ENCODE data around the gene FER. TPM values are rescaled to one million over a fixed set of nuclear protein-coding genes. Genes with fewer than 3 reads are reported as not detected.

The FER gene
- total and polyA plus RNA-seq, 2 of the 13 experiments (the other 11 are each of a cell fraction or from before 2014, with no cell fraction given), result 7.9 to 29.0 TPM

DNA sequence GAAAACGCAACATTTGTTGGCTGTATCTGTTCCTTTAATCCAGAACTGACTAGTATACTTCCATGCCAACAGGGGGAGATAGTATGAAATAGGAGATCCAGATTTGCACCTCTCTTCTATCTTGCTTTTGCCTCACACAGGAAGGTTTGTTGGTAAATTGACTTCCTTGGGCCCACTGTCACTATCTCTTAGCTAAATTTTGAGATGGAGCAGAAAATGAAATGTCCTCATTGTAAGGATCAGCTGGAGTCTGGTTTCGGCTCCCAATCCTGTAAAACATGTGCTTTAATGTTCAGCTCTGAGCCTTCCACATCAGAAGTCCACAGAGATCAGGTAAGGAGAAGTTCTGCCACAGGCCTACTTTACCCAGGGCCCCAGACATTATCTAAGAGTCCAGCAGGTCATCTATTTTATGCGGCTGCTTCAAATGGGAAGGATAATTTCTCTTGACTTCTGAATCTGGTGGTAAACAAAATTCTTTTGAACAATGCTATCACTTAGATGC, 176.8 kb downstream of the FER start (continued):
- TF ChIP-seq, protein P1, sequence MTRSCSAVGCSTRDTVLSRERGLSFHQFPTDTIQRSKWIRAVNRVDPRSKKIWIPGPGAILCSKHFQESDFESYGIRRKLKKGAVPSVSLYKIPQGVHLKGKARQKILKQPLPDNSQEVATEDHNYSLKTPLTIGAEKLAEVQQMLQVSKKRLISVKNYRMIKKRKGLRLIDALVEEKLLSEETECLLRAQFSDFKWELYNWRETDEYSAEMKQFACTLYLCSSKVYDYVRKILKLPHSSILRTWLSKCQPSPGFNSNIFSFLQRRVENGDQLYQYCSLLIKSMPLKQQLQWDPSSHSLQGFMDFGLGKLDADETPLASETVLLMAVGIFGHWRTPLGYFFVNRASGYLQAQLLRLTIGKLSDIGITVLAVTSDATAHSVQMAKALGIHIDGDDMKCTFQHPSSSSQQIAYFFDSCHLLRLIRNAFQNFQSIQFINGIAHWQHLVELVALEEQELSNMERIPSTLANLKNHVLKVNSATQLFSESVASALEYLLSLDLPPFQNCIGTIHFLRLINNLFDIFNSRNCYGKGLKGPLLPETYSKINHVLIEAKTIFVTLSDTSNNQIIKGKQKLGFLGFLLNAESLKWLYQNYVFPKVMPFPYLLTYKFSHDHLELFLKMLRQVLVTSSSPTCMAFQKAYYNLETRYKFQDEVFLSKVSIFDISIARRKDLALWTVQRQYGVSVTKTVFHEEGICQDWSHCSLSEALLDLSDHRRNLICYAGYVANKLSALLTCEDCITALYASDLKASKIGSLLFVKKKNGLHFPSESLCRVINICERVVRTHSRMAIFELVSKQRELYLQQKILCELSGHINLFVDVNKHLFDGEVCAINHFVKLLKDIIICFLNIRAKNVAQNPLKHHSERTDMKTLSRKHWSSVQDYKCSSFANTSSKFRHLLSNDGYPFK (CRISPR knock-in tag; IDR thresholded peaks at IDR 0.05; ENCODE audit: borderline replicate concordance), result no peak
- TF ChIP-seq, protein P2, sequence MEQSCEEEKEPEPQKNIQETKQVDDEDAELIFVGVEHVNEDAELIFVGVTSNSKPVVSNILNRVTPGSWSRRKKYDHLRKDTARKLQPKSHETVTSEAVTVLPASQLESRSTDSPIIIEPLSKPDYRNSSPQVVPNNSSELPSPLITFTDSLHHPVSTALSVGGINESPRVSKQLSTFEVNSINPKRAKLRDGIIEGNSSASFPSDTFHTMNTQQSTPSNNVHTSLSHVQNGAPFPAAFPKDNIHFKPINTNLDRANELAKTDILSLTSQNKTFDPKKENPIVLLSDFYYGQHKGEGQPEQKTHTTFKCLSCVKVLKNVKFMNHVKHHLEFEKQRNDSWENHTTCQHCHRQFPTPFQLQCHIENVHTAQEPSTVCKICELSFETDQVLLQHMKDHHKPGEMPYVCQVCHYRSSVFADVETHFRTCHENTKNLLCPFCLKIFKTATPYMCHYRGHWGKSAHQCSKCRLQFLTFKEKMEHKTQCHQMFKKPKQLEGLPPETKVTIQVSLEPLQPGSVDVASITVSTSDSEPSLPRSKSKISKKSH (CRISPR knock-in tag; IDR thresholded peaks at IDR 0.05; ENCODE audit: borderline replicate concordance), result no peak
- TF ChIP-seq POLR2AphosphoS5 (IDR thresholded peaks at IDR 0.05; ENCODE audit: low read depth, low read length), result peak; percentile 69
- TF ChIP-seq ZNF329 (CRISPR knock-in tag; IDR thresholded peaks at IDR 0.05; ENCODE audit: low read depth), result no peak
- TF ChIP-seq ZNF615 (CRISPR knock-in tag; IDR thresholded peaks at IDR 0.05; ENCODE audit: borderline replicate concordance), result no peak
- no peak for TF ChIP-seq KLF13 (CRISPR knock-in tag; IDR thresholded peaks at IDR 0.05)
- no peak for TF ChIP-seq FOSL1 (CRISPR knock-in tag; IDR thresholded peaks at IDR 0.05; ENCODE audit: borderline replicate concordance)
- TF ChIP-seq NFE2L2 (IDR thresholded peaks at IDR 0.05; ENCODE audit: low read length), result no peak
- TF ChIP-seq CBX1 (IDR thresholded peaks at IDR 0.05; ENCODE audit: low read depth), result no peak
- no peak for TF ChIP-seq ZNF234 (CRISPR knock-in tag; conservative IDR thresholded peaks at IDR 0.05)
- TF ChIP-seq U2AF2 (IDR thresholded peaks at IDR 0.05; ENCODE audit: low read depth, low read length), result no peak
- peak; percentile 44; the same call in 1 of the 2 replicates for TF ChIP-seq ZSCAN9 (CRISPR knock-in tag; IDR thresholded peaks at IDR 0.05; ENCODE audit: borderline replicate concordance)
- TF ChIP-seq ESRRA (CRISPR knock-in tag; IDR thresholded peaks at IDR 0.05; ENCODE audit: low read depth), result no peak
- no peak for TF ChIP-seq SP1 (IDR thresholded peaks at IDR 0.05)
- no peak for TF ChIP-seq SP1 (CRISPR knock-in tag; IDR thresholded peaks at IDR 0.05)
- TF ChIP-seq ARID2 (CRISPR knock-in tag; IDR thresholded peaks at IDR 0.05; ENCODE audit: borderline replicate concordance), result no peak
- TF ChIP-seq, protein P3, sequence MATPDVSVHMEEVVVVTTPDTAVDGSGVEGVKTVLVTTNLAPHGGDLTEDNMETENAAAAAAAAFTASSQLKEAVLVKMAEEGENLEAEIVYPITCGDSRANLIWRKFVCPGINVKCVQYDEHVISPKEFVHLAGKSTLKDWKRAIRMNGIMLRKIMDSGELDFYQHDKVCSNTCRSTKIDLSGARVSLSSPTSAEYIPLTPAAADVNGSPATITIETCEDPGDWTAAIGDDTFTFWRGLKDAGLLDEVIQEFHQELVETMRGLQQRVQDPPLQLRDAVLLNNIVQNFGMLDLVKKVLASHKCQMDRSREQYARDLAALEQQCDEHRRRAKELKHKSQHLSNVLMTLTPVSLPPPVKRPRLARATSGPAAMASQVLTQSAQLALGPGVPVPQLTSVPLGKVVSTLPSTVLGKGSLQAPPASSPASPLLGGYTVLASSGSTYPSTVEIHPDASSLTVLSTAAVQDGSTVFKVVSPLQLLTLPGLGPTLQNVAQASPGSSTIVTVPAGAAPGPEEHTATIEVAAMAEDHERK (CRISPR knock-in tag; IDR thresholded peaks at IDR 0.05; ENCODE audit: low read depth), result no peak
- no peak for TF ChIP-seq LCORL (IDR thresholded peaks at IDR 0.05)
- 0 out of 2 replicates have a peak, but pooled peaks have one; percentile 29 for TF ChIP-seq LCORL (CRISPR knock-in tag; IDR thresholded peaks at IDR 0.05)
- TF ChIP-seq ARNT2 (CRISPR knock-in tag; IDR thresholded peaks at IDR 0.05; ENCODE audit: low read depth), result 0 out of 2 replicates have a peak, but pooled peaks have one; percentile 24
- TF ChIP-seq ZSCAN30 (CRISPR knock-in tag; IDR thresholded peaks at IDR 0.05), result no peak
- no peak for TF ChIP-seq SRY (CRISPR knock-in tag; IDR thresholded peaks at IDR 0.05)
- no peak for TF ChIP-seq NCOR1 (IDR thresholded peaks at IDR 0.05; ENCODE audit: borderline replicate concordance, low read length)
- TF ChIP-seq SMAD3 (CRISPR knock-in tag; IDR thresholded peaks at IDR 0.05), result peak; percentile 90
- TF ChIP-seq, protein P4, sequence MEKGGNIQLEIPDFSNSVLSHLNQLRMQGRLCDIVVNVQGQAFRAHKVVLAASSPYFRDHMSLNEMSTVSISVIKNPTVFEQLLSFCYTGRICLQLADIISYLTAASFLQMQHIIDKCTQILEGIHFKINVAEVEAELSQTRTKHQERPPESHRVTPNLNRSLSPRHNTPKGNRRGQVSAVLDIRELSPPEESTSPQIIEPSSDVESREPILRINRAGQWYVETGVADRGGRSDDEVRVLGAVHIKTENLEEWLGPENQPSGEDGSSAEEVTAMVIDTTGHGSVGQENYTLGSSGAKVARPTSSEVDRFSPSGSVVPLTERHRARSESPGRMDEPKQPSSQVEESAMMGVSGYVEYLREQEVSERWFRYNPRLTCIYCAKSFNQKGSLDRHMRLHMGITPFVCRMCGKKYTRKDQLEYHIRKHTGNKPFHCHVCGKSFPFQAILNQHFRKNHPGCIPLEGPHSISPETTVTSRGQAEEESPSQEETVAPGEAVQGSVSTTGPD (CRISPR knock-in tag; IDR thresholded peaks at IDR 0.05), result no peak
- no peak for TF ChIP-seq IKZF4 (CRISPR knock-in tag; IDR thresholded peaks at IDR 0.05; ENCODE audit: borderline replicate concordance, low read depth, not compliant biosample characterization)

All from HepG2 (cell line).